ENCODE data around the gene GPHN.

GRCh38 chr14:66910311-66910840, 402.4 kb downstream of the GPHN start:
- TF ChIP-seq CTCF (IDR thresholded peaks at IDR 0.05) (no peak), POLR2A (IDR thresholded peaks at IDR 0.05) (no peak)
